GM21526 (cell line): ENCODE results near the gene SYNJ2.

Source experiments
- ATAC-seq: cut with Tn5 transposase; IDR thresholded peaks from one replicate; pipeline ENCODE4 v1.9.1; 2021; ENCODE audit warnings: moderate library complexity; ENCODE audit not compliant: unreplicated experiment, low FRiP score

SYNJ2 gene

DNA sequence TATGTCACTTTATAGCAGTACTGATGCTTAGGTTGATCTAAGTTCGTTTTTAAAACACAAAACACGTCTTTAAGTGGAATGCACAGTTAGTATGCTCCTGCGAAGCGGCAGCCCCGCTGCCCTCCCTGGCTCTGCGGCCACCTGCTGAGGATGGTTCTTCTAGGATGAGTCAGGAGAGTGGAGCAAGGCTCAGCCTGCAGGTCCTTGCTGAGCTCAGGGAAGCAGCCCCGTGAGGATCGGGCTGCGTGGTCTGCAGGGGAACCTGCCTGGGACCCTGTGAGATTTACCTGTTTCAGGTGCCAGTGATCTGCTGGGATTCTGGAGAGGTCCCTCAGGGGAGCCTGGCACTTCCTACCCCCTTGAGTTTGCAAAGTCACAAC is 57.5 kb downstream of the SYNJ2 start:
- ATAC-seq: no peak

DNA sequence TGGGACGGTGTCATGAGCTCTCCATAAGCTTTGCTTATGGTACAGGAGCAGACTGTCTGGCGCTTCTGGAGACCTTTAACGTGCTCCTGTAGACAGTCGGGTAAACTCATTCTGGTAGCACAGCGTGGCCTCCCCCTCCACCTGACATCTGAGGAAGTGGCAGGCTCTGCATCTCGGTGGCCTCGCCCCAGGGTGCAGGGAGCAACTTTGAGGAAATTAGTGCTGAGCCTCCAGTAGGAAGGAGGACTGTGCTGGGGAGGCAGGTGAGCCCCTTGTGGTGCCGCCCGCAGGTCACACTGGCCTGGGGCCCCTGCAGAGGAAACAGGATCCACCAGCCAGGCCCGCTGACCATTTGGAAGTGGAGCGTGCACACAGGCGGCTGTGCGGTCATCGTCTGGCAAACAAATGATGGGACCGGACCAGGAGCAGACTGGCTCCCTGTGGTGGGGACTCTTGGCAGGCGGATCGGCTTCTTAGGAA is 57.9 kb downstream of the SYNJ2 start:
- no peak for ATAC-seq

DNA sequence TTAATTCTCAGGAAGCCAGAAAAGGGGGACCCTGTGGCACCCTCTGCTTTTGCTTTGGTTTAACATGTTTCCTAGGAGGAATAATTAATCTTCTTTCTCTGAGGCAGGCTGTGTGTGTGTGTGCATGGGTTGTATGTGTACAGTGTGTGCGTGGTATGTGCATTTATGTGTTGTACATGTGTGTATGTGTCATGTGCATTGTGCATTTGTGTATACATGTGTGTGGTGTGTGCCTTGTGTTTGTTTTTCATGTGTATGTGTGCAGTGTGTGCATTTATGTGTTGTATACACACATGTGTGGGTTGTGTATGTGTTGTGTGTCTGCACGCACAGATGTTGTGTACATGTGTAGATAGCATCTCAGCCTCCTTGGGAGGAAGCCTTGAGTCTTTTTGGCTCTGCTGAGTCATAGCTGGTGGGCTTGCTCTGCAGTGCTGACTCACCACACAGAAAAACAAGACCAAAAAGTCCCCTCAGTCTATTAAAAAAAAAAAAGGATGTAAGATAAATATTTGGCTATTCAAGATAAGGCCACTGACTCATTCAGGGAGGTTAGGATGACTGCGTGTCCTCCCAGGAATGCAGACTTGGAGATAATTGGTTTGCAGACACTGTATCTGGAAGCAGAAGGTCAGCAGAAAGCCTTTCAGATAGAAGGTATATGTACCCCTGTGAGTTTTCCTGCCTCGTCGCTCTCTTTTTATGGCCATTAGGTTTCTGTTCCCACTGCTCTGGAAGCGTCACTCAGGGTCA is 58.6 kb downstream of the SYNJ2 start:
- no peak for ATAC-seq

DNA sequence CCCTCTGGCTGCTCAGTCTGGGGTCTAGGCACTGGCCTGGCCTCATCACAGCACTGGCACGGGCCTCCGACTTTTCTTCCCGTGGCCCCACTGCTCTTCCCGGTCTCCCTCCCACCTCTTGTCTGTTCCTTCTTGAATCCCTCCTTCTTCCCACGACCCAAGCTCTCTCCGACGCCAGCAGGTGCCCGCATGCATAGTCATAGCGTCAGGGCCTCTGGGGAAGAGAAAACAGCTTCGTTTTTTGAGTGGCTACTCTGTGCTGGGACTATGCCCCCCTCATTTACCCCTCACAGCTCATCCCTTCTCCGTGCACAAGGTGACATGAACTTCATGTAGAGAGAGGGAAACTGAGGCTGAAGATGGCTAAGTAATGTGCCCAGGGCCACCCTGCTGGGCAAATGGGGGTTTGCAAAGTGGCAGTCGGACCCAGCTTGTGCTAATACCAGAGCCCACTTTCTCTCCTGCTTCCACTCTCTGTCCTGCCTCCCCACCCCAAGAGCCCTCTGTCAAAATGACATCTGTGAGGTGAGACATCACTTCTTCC is 59.2 kb downstream of the SYNJ2 start:
- no peak for ATAC-seq

DNA sequence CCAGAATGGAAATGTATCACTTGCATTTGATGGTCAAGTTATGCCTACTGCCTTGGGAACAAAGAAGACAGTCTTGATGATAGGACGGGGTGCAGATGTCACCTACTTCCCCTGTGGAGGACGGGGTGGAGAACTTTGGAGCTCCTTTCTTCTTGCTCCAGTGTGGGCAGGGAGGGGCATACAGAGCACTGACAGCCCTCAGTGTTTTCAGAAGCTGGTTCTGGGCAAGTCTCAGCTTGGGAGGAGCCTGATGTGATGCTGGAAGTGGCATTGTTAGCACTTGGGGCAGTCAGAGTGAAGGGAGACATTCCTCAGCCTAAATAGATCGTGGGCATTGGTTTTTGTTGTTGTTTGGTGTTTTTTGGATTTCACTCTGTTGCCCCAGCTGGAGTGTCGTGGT is 59.7 kb downstream of the SYNJ2 start:
- no peak for ATAC-seq

DNA sequence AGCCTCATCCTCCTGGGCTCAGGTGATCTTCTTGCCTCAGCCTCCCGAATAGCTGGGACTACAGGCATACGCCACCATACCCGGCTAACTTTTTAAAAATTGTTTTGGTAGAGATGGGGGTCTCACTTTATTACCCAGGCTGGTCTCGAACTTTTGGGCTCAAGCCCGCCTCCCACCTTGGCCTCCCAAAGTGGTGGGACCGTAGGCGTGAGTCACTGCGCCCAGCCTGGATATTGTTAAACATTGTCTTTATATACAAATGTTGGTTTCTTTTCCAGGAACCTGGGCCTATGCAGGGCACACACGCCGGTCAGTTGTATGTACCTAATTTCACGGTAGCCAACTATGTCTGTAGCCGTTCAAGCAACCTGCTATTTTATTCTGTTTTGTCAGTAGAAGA is 60.1 kb downstream of the SYNJ2 start:
- ATAC-seq: no peak

DNA sequence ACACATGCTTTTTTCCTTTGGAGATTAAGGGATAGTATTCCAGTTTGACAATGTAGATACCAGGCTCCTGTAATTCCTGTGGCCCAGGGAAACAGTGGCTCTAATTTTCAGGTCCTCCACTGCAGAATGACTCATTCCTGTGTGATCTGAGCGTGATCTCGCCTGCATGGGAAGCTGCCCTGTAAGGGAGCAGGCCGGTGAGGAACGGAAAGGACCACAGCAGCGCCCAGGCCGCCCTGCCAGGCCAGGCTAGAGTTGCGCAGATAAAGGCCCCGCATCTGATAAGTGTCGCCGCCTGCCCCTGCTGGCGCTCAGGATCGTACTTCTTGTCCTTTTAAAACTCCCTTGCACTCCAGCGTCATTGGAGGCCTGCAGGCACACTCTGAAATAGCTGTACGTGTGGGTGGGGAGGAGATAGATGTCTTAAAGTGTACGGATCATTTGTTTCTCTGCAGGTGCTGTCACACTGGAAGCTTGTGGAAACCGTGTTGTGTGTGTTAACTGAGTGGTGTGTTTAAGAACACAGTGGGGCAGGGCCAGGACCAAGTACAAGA is 60.7 kb downstream of the SYNJ2 start:
- ATAC-seq: no peak

DNA sequence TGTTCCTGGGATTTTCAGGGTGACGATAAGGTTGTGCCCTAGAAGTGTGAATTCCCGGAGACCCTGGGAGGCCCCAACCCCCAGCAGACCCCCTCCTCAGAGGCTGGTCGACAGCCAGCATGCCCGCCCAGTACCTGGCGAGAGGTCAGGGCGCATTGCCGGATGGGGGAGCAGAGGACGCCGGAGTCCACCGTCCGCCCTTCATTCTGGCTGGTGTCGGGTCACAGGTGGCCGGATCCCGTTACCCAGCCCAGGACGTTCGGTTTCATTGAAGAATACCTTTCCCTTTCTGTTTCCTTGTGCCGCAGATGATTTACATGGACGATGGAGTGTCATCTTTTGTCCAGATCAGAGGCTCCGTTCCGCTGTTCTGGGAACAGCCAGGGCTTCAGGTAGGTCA is 61.3 kb downstream of the SYNJ2 start:
- no peak for ATAC-seq

DNA sequence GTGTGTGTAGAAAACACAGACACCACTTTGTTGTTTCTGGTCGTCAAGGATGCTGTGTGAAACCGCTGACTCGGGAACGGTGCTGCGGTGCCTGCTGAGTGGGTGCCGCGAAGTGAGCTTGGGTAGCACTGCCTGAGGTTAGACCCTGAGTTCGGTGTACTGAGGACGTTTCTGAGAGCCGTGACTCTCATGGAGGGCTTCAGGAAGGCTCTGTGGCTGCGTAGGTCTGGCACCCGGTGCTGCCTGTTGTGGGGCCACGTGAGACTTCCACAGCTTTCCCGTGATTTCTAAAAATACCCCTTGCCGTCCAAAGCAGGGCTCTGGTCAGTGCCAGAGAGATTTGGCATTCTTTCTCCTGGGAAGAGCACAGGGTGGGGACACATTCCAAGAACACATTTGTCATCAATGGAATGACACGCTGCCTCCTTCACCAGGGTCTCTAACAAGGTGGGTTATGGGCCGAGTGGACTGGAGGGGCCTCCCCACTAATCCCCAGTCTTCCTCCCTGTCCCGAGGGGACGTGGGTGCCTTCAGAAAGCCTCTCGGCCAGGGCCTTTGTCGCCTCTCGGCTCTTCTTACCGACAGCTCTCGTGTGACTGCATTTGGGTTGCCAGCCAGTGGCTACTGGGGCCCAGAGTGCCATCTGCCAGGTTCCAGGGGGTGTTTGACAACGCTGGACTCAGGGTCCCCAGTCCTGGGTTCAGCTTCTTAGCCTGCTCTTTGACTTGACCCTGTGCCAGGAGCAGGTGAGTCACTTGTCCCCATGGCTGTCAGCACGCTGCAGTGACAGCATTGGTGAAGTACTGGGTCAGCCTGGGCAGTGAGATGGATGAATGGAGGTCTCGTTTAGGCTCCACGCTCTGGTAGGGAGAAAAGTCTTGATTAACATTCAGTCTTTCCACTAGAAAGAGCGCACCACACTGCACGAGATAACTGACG is 62.2 kb downstream of the SYNJ2 start:
- no peak for ATAC-seq

DNA sequence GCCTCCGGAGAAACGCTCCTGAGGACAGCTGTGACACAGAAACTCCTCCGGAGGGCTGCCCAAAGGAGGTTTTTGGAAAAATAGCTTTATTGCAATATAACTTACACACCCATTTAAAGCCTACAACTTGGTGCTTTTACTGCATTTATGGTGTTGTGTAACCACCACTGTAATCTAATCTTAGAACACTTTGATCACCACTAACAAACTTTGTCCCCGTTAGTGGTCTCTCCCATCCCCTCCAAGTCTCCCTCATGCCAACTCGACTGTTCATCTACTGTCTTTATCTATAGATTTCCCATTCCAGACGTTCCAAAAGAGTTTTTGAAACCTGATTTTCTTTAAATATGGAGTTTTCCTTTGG is 62.8 kb downstream of the SYNJ2 start:
- ATAC-seq: no peak

DNA sequence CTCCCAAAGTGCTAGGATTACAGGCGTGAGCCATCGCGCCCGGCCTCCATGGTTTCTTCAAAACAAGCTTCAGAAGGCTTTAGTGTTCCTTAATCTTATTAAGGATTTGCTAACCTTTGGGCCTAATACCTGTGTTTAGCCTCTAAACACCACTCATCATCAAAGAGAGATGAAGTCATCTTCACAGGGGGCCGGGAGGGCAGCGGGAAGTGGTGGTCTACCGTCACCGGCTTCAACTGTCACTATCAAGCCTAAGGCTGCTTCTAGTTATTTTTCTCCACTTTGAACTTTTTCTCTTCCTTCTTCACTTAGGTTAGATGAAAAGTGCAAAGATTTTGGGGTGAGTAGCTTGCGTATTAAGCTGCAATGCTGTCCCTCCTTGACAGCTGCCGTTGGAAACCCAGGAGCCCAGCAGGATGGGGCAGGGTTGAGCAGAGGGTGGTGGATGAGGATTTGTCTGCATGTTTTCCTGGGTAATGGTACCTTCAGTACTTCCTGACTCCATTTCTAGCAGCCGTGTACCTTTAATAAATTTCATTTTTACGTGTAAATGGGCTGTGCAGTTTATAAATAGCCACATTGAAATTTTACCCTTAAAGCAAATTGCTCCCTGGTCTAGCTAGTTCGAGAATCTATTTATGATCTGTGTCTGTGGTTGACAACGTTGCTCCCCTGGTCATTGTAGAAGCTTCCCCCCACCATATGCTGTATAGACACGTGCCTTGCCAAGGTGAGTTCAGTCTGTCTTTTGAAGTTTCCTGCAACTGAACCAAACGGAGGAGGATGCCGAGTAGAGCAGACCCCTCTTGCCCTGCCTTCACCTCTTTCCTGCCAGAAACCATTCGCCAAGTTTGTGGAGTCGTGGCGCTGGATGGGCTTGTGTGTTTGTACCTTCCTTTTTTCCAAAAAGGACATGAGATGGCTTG is 64.8 kb downstream of the SYNJ2 start:
- no peak for ATAC-seq

DNA sequence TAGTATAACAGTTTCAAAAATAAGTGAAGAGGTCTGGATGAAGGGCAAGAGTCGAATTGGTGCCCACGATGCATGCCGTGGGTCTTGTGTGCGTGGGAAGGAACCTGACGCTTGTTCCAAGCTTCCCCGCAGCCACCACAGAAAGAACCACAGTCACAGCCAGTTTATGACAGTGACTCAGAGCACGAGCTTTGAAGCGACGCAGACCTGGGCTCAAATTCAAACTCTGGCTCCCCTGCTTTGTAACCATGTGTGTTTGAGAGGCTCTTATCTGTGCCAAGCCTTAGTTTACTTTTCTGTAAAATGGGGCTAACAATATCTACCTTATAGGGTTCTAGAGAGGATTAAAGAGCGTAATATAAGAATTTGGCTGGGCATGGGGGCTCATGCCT is 65.5 kb downstream of the SYNJ2 start:
- no peak for ATAC-seq

DNA sequence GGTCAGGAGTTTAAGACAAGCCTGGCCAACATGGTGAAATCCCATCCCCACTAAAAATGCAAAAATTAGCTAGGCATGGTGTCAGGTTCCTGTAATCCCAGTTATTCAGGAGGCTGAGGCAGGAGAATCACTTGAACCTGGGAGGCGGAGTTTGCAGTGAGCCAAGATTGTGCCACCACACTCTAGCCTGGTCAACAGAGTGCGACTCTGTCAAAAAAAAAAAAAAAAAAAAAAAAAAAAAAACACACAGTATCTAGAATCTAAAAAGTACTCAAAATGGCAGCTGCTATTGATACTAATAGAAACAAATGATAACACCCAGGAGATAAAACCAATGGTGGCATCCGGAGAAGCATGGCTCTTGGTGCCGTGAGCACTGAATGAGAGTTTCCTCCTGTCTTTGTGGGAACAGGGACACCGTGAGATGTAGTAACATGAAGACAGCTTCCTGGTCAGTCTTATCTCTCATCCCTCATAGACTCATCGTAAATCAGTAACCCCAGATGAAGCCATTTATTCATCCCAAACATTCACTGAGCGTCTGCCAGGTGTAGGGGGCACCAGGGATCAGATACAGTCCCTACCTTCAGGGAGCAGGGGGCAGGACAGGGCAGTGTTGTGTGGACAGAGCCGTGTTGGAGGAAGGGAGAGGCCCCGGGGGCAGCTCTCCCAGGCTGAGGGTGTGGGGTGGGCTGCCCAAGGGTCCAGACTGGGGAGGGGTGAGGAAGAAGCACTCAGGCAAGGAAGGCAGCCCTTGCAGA is 66.1 kb downstream of the SYNJ2 start:
- no peak for ATAC-seq

DNA sequence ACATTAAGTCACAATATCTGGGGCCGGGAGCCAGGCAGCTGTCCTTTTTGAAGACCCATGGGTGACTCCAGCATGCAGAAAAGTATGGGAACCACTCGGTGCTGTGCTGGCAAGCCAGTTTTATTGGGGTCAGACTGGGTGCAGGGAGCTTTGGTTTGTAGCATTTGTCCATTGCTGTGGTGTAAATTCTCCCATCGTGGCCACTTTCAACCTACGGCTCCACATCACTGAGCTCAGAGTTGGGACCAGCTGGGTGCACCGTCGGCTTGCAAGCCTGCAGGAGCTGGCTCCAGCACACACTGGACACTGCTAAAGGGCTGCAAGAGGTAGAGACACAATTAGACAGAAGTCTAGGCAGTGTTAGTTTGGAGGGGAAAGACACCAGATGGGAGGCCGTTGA is 66.9 kb downstream of the SYNJ2 start:
- ATAC-seq: no peak

DNA sequence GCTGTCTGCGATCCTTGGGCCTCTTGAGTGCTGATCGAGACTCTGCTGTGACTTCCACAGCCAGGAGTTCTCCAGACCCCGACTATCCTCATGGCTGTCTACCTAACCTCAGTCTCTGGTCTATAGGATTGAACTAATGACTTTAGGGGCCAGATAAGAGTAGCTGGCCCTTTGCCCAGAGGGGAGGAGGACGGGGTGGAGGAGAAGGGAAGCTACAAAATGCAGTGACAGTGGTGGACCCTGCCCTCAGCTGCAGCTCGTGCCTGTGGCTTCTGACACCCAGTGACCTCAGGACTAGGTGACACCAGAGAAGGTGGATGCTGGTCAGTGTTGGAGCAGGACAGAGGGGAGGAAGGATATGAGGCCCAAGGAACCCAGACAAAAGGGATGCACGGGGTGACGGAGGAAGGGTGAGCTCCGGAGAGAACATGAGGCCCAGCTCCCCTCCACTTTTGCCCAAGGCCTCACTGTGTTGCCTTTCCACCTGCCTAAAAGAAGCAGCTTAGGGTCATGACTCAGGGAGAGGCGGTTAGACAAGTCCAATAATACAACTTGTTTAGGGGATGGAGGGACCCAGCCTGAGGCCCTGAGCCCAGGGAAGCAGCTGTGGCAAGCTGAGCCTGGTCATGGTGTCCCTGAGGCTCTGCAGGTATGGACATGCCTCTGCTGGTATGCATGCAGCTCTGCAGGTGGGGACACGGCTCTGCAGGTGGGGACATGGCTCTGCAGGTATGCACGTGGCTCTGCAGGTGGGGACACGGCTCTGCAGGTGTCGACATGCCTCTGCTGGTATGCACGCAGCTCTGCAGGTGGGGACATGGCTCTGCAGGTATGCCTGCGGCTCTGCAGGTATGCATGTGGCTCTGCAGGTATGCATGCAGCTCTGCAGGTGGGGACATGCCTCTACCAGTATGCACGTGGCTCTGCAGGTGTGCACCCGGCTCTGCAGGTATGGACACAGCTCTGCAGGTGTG is 67.7 kb downstream of the SYNJ2 start:
- ATAC-seq: no peak

DNA sequence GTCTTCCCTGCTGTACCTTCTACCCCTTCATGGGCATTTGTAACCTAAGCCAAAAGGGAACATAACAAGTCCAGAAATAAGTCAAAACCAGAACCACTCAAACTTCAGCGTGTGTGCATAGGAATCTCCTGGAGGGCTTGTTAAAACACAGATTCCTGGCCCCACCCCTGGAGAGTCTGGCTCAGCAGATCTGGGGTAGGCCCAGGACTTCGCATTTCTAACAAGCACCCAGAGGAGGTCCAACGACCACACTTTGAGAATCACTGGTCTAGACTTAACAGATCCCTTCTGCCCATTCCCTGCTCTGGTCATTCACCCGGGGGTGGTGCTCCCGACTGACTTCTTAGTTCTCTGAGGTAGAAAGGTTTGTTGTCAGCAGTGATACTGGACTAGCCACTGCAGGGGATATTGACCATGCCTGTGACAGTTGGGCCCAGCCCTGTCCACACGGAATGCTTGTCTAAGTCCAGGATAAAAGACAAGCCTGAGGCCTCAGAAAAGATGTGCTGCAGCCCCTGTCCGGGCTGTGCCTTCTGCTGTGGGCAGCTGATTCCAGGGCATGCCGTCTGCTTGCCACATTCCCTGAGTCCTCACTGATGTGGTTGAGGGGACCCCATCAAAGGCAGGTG is 68.6 kb downstream of the SYNJ2 start:
- no peak for ATAC-seq

DNA sequence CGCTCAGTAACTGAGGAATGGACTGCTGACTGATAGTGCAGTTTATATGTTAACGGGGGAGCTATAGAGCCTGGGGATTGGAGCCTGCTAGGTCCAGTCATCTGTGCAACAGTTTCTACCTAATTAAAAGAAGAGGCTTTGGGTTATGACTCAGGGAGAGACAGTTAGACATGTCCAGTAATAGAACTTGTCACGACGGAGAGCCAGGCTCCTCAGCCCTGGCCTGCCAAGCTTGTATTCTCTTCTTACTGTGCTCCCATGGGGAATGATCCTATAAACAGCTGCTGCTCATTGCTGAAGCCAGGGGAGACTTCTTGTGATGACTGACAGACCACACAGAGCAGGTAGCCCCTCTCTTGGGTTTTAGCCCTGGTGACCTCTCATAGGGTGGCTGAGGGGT is 69.3 kb downstream of the SYNJ2 start:
- no peak for ATAC-seq

DNA sequence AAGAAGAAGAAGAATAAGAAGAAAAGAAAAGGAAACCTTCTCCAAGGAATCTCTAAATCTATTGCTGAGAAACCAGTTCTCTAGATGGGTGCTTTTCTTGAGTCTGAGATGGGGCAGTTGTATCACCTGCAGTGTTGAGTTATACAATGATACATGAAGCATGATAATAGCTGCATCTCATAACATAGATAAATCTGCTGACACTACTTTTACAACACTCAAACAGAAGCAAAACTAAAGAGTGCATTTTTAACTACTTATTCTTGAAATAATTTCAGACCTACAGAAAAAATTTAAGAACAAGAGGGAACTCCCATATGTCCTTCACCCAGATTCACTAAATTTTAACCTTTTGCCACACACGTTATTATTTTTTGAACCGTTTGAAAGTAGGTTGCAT is 70.3 kb downstream of the SYNJ2 start:
- ATAC-seq: no peak
